Vagina (tissue), 2 donors: ENCODE measurements around the gene PREP. TPM values are rescaled to one million over a fixed set of nuclear protein-coding genes. Genes with fewer than 3 reads are reported as not detected.
"Not testable (repeated sequence)": the region's sequence is repeated elsewhere in the genome, so short reads cannot be mapped to it uniquely, and the experiment has no call there.

Experiments used
- DNase-seq, 2 donors: peaks; one replicate each; pipeline ENCODE4 v3.0.0-alpha.2; 2017; ENCODE audit errors: extremely low spot score in 2 of 2
- H3K27ac ChIP-seq: fragments of 200-600 bp; sonication (generic); one replicate; pipeline ENCODE4 v1.5.1; 2019
- H3K27me3 ChIP-seq: fragments of 200-600 bp; sonication (generic); one replicate; pipeline ENCODE4 v1.5.1; 2019
- H3K36me3 ChIP-seq, 2 donors: fragments of 200-600 bp; sonication (generic); one replicate each; pipeline ENCODE4 v1.5.1; 2017 to 2019
- H3K4me1 ChIP-seq: fragments of 200-600 bp; sonication (generic); one replicate; pipeline ENCODE4 v1.5.1; 2019
- H3K4me3 ChIP-seq, 2 donors: fragments of 200-600 bp; sonication (generic); 1 replicate in 1 of 2; 2 replicates in 1 of 2; pipeline ENCODE4 v1.5.1; 2016 to 2019
- H3K9me3 ChIP-seq: fragments of 200-600 bp; sonication (generic); one replicate; pipeline ENCODE4 v1.5.1; 2019
- POLR2A ChIP-seq, 2 donors: fragments of 450-650 bp; IDR thresholded peaks; one replicate each; pipeline ENCODE4 v1.6.1; 2017; ENCODE audit warnings: antibody characterized with exemption in 2 of 2, mild to moderate bottlenecking in 2 of 2, moderate library complexity in 2 of 2
- POLR2AphosphoS5 ChIP-seq, 2 donors: sonication (generic); formaldehyde crosslinking; IDR thresholded peaks; one replicate each; pipeline ENCODE4 v1.9.0; 2017; ENCODE audit warnings: antibody characterized with exemption in 2 of 2, mild to moderate bottlenecking in 2 of 2, low read depth in 1 of 2; ENCODE audit not compliant: insufficient read depth in 1 of 2
- intact Hi-C: fragments of 100-400 bp; cut with DNase I; formaldehyde crosslinking; loops from one replicate; pipeline ENCODE4 v1.15.1; 2023
- total RNA-seq: library from RNA; depleted of rRNA; stranded (reverse); fragments of >200 nt; gene quantifications from one replicate; pipeline ENCODE4 v1.2.3, GENCODE V29; 2016
- TF ChIP-seq, protein P1 (sequence below), 3 experiments: fragments of 450-650 bp in 2 of 3; fragments of 200-600 bp in 1 of 3; sonication (generic) in 1 of 3; IDR thresholded peaks; one replicate each; pipeline ENCODE4 v1.5.1; 2017 to 2019; ENCODE audit warnings: antibody characterized with exemption in 3 of 3, mild to moderate bottlenecking in 2 of 3, moderate library complexity in 2 of 3

Gene PREP
- total RNA-seq, 1 donor from 2014 or later, result 19.2 TPM

- H3K4me3 ChIP-seq, result no peak overlapping the region
- H3K9me3 ChIP-seq, result no peaks in the 10 kb centered on the region
- peaks cover 9% of the 10 kb centered on the region for H3K4me1 ChIP-seq
- TF ChIP-seq POLR2AphosphoS5 (IDR thresholded peaks at IDR 0.05; ENCODE audit: insufficient read depth in 1 of 2, low read depth in 1 of 2), result no peak
- TF ChIP-seq, protein P1, sequence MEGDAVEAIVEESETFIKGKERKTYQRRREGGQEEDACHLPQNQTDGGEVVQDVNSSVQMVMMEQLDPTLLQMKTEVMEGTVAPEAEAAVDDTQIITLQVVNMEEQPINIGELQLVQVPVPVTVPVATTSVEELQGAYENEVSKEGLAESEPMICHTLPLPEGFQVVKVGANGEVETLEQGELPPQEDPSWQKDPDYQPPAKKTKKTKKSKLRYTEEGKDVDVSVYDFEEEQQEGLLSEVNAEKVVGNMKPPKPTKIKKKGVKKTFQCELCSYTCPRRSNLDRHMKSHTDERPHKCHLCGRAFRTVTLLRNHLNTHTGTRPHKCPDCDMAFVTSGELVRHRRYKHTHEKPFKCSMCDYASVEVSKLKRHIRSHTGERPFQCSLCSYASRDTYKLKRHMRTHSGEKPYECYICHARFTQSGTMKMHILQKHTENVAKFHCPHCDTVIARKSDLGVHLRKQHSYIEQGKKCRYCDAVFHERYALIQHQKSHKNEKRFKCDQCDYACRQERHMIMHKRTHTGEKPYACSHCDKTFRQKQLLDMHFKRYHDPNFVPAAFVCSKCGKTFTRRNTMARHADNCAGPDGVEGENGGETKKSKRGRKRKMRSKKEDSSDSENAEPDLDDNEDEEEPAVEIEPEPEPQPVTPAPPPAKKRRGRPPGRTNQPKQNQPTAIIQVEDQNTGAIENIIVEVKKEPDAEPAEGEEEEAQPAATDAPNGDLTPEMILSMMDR (IDR thresholded peaks at IDR 0.05), result peak in 2 of 3 experiments; percentile 54 to 61
- no peak for TF ChIP-seq POLR2A (IDR thresholded peaks at IDR 0.05)
- DNase-seq, result no peak
- H3K27me3 ChIP-seq, result no peaks in the 10 kb centered on the region
- no peak overlapping the region for H3K27ac ChIP-seq
- H3K36me3 ChIP-seq, result no peaks in the 10 kb centered on the region
- intact Hi-C loops, result no loop called here
Measured at GRCh38 chr6:105431226-105431625, 28.3 kb upstream of the PREP start.

DNA sequence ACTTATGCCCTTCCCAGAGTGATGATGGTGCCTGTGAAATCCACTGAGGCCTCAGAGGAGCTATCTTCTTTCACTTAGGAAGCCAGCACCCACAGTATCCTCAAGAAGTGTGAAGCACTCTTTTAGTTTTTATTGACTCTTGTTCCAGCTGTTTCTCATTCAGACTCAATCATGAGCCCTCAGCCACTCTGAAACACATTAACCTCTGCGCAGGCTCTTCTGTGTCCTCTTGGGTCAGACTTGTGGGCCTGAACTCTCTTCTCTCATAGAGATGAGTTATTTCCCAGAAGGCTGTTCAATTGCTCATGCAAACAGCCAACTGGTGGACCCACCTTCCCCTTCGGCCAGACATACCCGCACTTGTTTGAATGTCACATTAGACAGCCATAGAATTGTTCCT lies 27.8 kb upstream of the PREP start:
- Histone ChIP-seq H3K4me1 (peaks cover 9% of the 10 kb centered on the region), H3K27me3 (no peaks in the 10 kb centered on the region), H3K36me3 (no peaks in the 10 kb centered on the region), H3K9me3 (no peaks in the 10 kb centered on the region), H3K27ac (no peak overlapping the region), H3K4me3 (no peak overlapping the region)
- intact Hi-C loops, result no loop called here
- TF ChIP-seq POLR2A (IDR thresholded peaks at IDR 0.05) (no peak), POLR2AphosphoS5 (IDR thresholded peaks at IDR 0.05; ENCODE audit: insufficient read depth in 1 of 2, low read depth in 1 of 2) (no peak)
- TF ChIP-seq, protein P1 (IDR thresholded peaks at IDR 0.05), result no peak
- no peak for DNase-seq

GRCh38 chr6:105429676-105430075 lies 26.8 kb upstream of the PREP start:
- Histone ChIP-seq H3K4me1 (peaks cover 9% of the 10 kb centered on the region), H3K4me3 (no peak overlapping the region), H3K27me3 (no peaks in the 10 kb centered on the region), H3K36me3 (no peaks in the 10 kb centered on the region), H3K27ac (no peak overlapping the region), H3K9me3 (no peaks in the 10 kb centered on the region)
- TF ChIP-seq, protein P1 (IDR thresholded peaks at IDR 0.05), result no peak
- TF ChIP-seq POLR2A (IDR thresholded peaks at IDR 0.05), result no peak
- no peak for TF ChIP-seq POLR2AphosphoS5 (IDR thresholded peaks at IDR 0.05; ENCODE audit: insufficient read depth in 1 of 2, low read depth in 1 of 2)
- intact Hi-C loops, result no loop called here
- no peak for DNase-seq

DNA sequence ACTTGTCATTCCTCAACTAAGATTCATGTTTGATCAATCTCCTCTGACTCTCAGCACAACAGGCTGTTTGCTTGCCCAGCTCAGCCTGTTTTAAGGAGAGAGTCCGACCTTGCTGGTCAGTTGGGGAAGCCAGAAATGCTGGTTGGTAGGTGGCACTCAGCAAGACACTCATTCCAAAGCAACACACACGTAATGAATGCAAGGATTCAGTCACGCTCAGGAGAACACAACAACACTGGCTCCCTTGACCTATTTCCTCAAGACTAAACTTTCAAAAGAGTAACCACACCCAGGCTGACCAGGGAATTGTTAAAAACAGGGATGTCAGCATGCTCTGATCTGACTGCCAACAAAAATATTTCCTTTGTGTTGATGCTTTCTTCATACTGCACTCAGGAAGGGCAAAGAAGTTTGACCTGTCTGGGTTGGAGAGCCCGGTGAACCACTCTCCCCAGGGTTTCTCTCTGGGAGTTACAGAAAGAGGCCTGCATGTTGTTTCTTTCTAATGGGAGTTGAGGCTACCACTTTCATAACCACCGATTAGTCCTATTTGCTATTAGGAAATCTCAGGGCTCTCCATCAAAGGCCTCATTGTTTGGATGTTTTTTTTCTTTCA lies 25.6 kb upstream of the PREP start:
- Histone ChIP-seq H3K4me1 (peaks cover 9% of the 10 kb centered on the region), H3K4me3 (no peak overlapping the region), H3K36me3 (no peaks in the 10 kb centered on the region), H3K27me3 (no peaks in the 10 kb centered on the region), H3K27ac (peak overlapping the region; percentile 56), H3K9me3 (no peaks in the 10 kb centered on the region)
- no peak for DNase-seq
- TF ChIP-seq POLR2AphosphoS5 (IDR thresholded peaks at IDR 0.05; ENCODE audit: insufficient read depth in 1 of 2, low read depth in 1 of 2), result peak in 1 of 2 donors; percentile 32
- TF ChIP-seq, protein P1 (IDR thresholded peaks at IDR 0.05), result no peak
- intact Hi-C loops, result no loop called here

DNA sequence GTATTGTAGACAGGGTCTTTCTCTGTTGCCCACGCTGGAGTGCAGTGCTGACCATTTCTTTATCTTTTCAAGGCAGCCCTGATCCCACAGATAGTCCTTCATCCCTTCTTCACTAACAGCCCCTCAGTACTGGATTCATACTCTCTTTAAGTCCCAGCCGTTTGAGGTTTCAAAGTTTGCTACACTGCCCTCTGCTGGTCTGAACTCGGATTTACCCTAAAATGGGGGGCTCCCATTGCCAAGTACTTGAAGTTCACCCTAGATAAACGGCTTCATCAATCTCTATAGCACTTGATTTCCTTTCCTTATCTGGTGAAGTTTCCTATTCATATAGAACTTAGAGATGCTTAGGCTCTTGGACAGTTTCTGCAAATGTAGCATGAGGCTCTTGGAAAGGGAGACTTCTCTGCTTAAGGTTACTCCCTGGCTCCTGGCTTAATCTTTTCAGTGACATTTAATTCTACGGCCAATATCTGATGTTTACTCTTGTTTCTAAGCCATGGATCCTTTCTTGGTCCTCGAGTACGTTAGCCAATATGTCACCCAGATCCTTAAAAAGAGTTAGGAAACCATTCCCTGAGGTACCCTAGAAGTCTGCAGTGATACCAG lies 21.4 kb upstream of the PREP start:
- TF ChIP-seq POLR2A (IDR thresholded peaks at IDR 0.05) (no peak), POLR2AphosphoS5 (IDR thresholded peaks at IDR 0.05; ENCODE audit: insufficient read depth in 1 of 2, low read depth in 1 of 2) (no peak)
- TF ChIP-seq, protein P1 (IDR thresholded peaks at IDR 0.05), result peak in 2 of 3 experiments; percentile 49 to 59
- Histone ChIP-seq H3K27ac (no peak overlapping the region), H3K9me3 (no peaks in the 10 kb centered on the region), H3K4me3 (no peak overlapping the region), H3K27me3 (no peaks in the 10 kb centered on the region), H3K4me1 (peaks cover 9% of the 10 kb centered on the region), H3K36me3 (no peaks in the 10 kb centered on the region)
- no peak for DNase-seq
- intact Hi-C loops, result no loop called here

GRCh38 chr6:105416971-105417370 lies 14.1 kb upstream of the PREP start:
- H3K4me1 ChIP-seq, H3K4me3 ChIP-seq, DNase-seq, H3K9me3 ChIP-seq, H3K27me3 ChIP-seq, H3K27ac ChIP-seq, intact Hi-C loops, H3K36me3 ChIP-seq: not testable (repeated sequence)
